Measurements from ENCODE around the gene PDXP. TPM values are rescaled to one million over a fixed set of nuclear protein-coding genes. Genes with fewer than 3 reads are reported as not detected.

Gene PDXP
- total RNA-seq, 1 donor = 5.8 TPM

GRCh38 chr22:37632174-37633088 is 26.1 kb upstream of the PDXP start:
- H4K20me1 ChIP-seq (ENCODE audit: insufficient read depth, low read length) = no peaks in the 10 kb centered on the region
- H3K36me3 ChIP-seq (ENCODE audit: insufficient read depth, low read length) = peaks cover 16% of the 10 kb centered on the region
- no peaks in the 10 kb centered on the region for H3K27me3 ChIP-seq (ENCODE audit: insufficient read depth, low read length)
- no peak overlapping the region for H3K27ac ChIP-seq (ENCODE audit: low read depth, low read length)
- DNase-seq (ENCODE audit: insufficient read length, low spot score, missing footprints) = peak; percentile 86
- H3K79me2 ChIP-seq (ENCODE audit: insufficient read depth, low read length) = no peaks in the 10 kb centered on the region
- no peaks in the 10 kb centered on the region for H3K9me3 ChIP-seq (ENCODE audit: low read depth, low read length)
- no peak overlapping the region for H3K4me3 ChIP-seq (ENCODE audit: insufficient read depth, low read length)
- TF ChIP-seq, protein P1, sequence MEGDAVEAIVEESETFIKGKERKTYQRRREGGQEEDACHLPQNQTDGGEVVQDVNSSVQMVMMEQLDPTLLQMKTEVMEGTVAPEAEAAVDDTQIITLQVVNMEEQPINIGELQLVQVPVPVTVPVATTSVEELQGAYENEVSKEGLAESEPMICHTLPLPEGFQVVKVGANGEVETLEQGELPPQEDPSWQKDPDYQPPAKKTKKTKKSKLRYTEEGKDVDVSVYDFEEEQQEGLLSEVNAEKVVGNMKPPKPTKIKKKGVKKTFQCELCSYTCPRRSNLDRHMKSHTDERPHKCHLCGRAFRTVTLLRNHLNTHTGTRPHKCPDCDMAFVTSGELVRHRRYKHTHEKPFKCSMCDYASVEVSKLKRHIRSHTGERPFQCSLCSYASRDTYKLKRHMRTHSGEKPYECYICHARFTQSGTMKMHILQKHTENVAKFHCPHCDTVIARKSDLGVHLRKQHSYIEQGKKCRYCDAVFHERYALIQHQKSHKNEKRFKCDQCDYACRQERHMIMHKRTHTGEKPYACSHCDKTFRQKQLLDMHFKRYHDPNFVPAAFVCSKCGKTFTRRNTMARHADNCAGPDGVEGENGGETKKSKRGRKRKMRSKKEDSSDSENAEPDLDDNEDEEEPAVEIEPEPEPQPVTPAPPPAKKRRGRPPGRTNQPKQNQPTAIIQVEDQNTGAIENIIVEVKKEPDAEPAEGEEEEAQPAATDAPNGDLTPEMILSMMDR (IDR thresholded peaks at IDR 0.05; ENCODE audit: extremely low read depth, low read depth, low read length) = no peak
- no peak overlapping the region for H3K4me2 ChIP-seq (ENCODE audit: insufficient read depth, low read length)
- H3K4me1 ChIP-seq (ENCODE audit: insufficient read depth, low read length) = peaks cover 24% of the 10 kb centered on the region
- H2AFZ ChIP-seq (ENCODE audit: low read length) = no peak overlapping the region

DNA sequence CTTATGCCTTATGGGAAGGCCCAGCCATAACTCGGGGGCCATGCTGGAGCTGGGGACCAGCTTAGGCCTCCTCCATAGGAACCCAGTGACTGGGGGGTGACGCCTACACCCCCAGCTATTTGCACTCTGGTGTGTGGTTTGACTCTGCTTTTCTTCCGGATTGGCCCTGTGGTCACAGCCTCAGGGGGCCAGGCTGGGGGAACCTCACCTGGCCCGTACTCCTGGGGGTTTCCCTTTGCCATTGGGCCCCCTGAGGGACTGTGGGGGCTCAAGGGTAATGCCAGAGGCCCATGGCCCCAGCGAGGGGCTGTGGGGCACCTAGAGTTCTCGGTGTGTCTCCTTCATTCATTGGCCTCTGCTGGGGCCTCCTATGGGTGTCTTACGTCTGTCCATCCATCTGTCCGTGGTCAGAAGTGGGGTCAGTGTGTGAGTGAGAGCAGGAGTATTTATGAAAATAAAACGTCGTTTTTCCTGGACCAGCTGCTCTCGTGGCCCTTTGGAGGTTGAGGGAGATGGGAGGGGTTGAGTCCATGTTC is 25.4 kb upstream of the PDXP start:
- H3K4me3 ChIP-seq (ENCODE audit: insufficient read depth, low read length) = no peak overlapping the region
- peak overlapping the region; percentile 61 for H3K4me2 ChIP-seq (ENCODE audit: insufficient read depth, low read length)
- H3K4me1 ChIP-seq (ENCODE audit: insufficient read depth, low read length) = peaks cover 24% of the 10 kb centered on the region
- H3K79me2 ChIP-seq (ENCODE audit: insufficient read depth, low read length) = no peaks in the 10 kb centered on the region
- peaks cover 15% of the 10 kb centered on the region for H3K36me3 ChIP-seq (ENCODE audit: insufficient read depth, low read length)
- peak overlapping the region; percentile 74 for H3K27ac ChIP-seq (ENCODE audit: low read depth, low read length)
- no peaks in the 10 kb centered on the region for H3K27me3 ChIP-seq (ENCODE audit: insufficient read depth, low read length)
- TF ChIP-seq, protein P1 (IDR thresholded peaks at IDR 0.05; ENCODE audit: extremely low read depth, low read depth, low read length) = no peak
- no peak for DNase-seq (ENCODE audit: insufficient read length, low spot score, missing footprints)
- no peaks in the 10 kb centered on the region for H4K20me1 ChIP-seq (ENCODE audit: insufficient read depth, low read length)
- no peak overlapping the region for H2AFZ ChIP-seq (ENCODE audit: low read length)
- H3K9me3 ChIP-seq (ENCODE audit: low read depth, low read length) = no peaks in the 10 kb centered on the region

- TF ChIP-seq, protein P1 (IDR thresholded peaks at IDR 0.05; ENCODE audit: extremely low read depth, low read depth, low read length) = peak; percentile 15
- Histone ChIP-seq H4K20me1 (ENCODE audit: insufficient read depth, low read length) (no peaks in the 10 kb centered on the region), H3K27me3 (ENCODE audit: insufficient read depth, low read length) (no peaks in the 10 kb centered on the region), H3K4me1 (ENCODE audit: insufficient read depth, low read length) (peaks cover 24% of the 10 kb centered on the region), H3K9me3 (ENCODE audit: low read depth, low read length) (no peaks in the 10 kb centered on the region), H2AFZ (ENCODE audit: low read length) (peak overlapping the region; percentile 72), H3K36me3 (ENCODE audit: insufficient read depth, low read length) (peaks cover 10% of the 10 kb centered on the region), H3K27ac (ENCODE audit: low read depth, low read length) (peak overlapping the region; percentile 74), H3K79me2 (ENCODE audit: insufficient read depth, low read length) (no peaks in the 10 kb centered on the region), H3K4me2 (ENCODE audit: insufficient read depth, low read length) (peak overlapping the region; percentile 61), H3K4me3 (ENCODE audit: insufficient read depth, low read length) (peak overlapping the region; percentile 54)
- DNase-seq (ENCODE audit: insufficient read length, low spot score, missing footprints) = peak; percentile 99
These were observed 24.7 kb upstream of the PDXP start for GRCh38 chr22:37633625-37634416.
